GM12878 (cell line): ENCODE data around the gene TLE2. TPM values are rescaled to one million over a fixed set of nuclear protein-coding genes. Genes with fewer than 3 reads are reported as not detected.
A peak's percentile ranks its signal among the peaks of the same experiment; 100 is the strongest.

Source experiments
- ATAC-seq: fragments of 200-7000 bp; cut with Tn5 transposase; 3 replicates; pipeline ENCODE4 v1.9.1; 2020; ENCODE audit warnings: mild to moderate bottlenecking, moderate library complexity
- BruUV-seq: library from RNA; stranded (reverse); fragments of 400-500 nt; replicated peaks from 2 replicates; lab custom pipeline; 2021; lab: Mats Ljungman, UMichigan
- CTCF ChIA-PET: fragments of 300-600 bp; sonication (Branson Sonifier 250); formaldehyde crosslinking; extraction: SDS; loops from one replicate; lab custom pipeline; 2021; ENCODE audit warnings: inconsistent platforms; lab: Yijun Ruan, JAX
- POLR2A ChIA-PET: fragments of 350-600 bp; formaldehyde crosslinking; extraction: SDS; loops from one replicate; lab custom pipeline; 2021; ENCODE audit warnings: inconsistent platforms; lab: Charles Lee
- RAD21 ChIA-PET: fragments of 300-600 bp; sonication (Branson Sonifier 250); formaldehyde crosslinking; loops from one replicate; lab custom pipeline; 2023; ENCODE audit warnings: antibody characterized with exemption; ENCODE audit not compliant: unreplicated experiment; lab: Charles Lee
- SMC1A ChIA-PET: fragments of 300-600 bp; sonication (Branson Sonifier 250); formaldehyde crosslinking; loops from one replicate; lab custom pipeline; 2023; ENCODE audit not compliant: unreplicated experiment, uncharacterized antibody; lab: Charles Lee
- DNase-seq: peaks from one replicate; pipeline ENCODE4 v3.0.0-alpha.2; 2011; ENCODE audit warnings: low read depth, low spot score
- FAIRE-seq: peaks from 3 replicates; lab custom pipeline; 2011; peaks lifted over from hg19 to GRCh38; lab: Jason Lieb, UNC
- H2AFZ ChIP-seq: 2 replicates; pipeline ENCODE4 v1.6.0; 2011; ENCODE audit warnings: low read depth, low read length, control low read depth; ENCODE audit not compliant: control insufficient read depth
- H3K27ac ChIP-seq: 2 replicates; pipeline ENCODE4 v1.5.1; 2011; ENCODE audit warnings: control low read depth; ENCODE audit not compliant: control insufficient read depth, insufficient read depth
- H3K27me3 ChIP-seq, 2 experiments: replicated peaks in 1 of 2; 2 replicates each; pipeline versions ENCODE4 v1.6.0 to v1.6.1; 2011; ENCODE audit warnings: low read length in 1 of 2; ENCODE audit not compliant: control insufficient read depth in 2 of 2, insufficient read depth in 2 of 2
- H3K36me3 ChIP-seq, 2 experiments: 2 replicates each; pipeline ENCODE4 v1.5.1; 2011; ENCODE audit warnings: low read length in 1 of 2; ENCODE audit not compliant: control insufficient read depth in 2 of 2, insufficient read depth in 2 of 2
- H3K4me1 ChIP-seq: 2 replicates; pipeline ENCODE4 v1.6.1; 2011; ENCODE audit warnings: mild to moderate bottlenecking, low read length, moderate library complexity, mixed read lengths; ENCODE audit not compliant: control insufficient read depth, insufficient read depth
- H3K4me2 ChIP-seq: 2 replicates; pipeline ENCODE4 v1.6.0; 2011; ENCODE audit warnings: control low read depth; ENCODE audit not compliant: control insufficient read depth, insufficient read depth
- H3K4me3 ChIP-seq: fragments of 200-600 bp; sonication (generic); 2 replicates; pipeline ENCODE4 v1.5.1; 2016
- H3K79me2 ChIP-seq: 2 replicates; pipeline ENCODE4 v1.6.0; 2011; ENCODE audit warnings: low read length; ENCODE audit not compliant: control insufficient read depth, insufficient read depth
- H3K9ac ChIP-seq: 2 replicates; pipeline ENCODE4 v1.8.0; 2011; ENCODE audit warnings: low read length, control low read depth, mixed read lengths; ENCODE audit not compliant: control insufficient read depth, insufficient read depth
- H3K9me3 ChIP-seq: replicated peaks from 3 replicates; pipeline ENCODE4 v1.5.1; 2011; ENCODE audit warnings: mild to moderate bottlenecking, low read length; ENCODE audit not compliant: control insufficient read depth, insufficient read depth
- H4K20me1 ChIP-seq: 2 replicates; pipeline ENCODE4 v1.6.0; 2011; ENCODE audit not compliant: control insufficient read depth, insufficient read depth
- EZH2 ChIP-seq: IDR thresholded peaks from 2 replicates; pipeline ENCODE4 v1.6.1; 2012; ENCODE audit warnings: low read depth, mild to moderate bottlenecking, control low read depth, inconsistent platforms, low read length, borderline replicate concordance; ENCODE audit not compliant: control insufficient read depth
- HDAC6 ChIP-seq: fragments of 200-600 bp; sonication (generic); IDR thresholded peaks from one replicate; pipeline ENCODE4 v1.8.0; 2017; ENCODE audit warnings: antibody characterized with exemption; ENCODE audit not compliant: unreplicated experiment
- NFXL1 ChIP-seq: fragments of 450-650 bp; IDR thresholded peaks from 2 replicates; pipeline ENCODE4 v1.6.1; 2017; ENCODE audit warnings: antibody characterized with exemption, mild to moderate bottlenecking, borderline replicate concordance
- RFX5 ChIP-seq: IDR thresholded peaks from 2 replicates; pipeline ENCODE4 v1.6.1; 2011; ENCODE audit warnings: low read depth, low read length, improper control_type of control experiment
- SIN3A ChIP-seq: IDR thresholded peaks from 2 replicates; pipeline ENCODE4 v1.6.1; 2012; ENCODE audit warnings: low read depth, low read length, improper control_type of control experiment
- SKIL ChIP-seq: fragments of 450-650 bp; IDR thresholded peaks from 2 replicates; pipeline ENCODE4 v1.6.1; 2017; ENCODE audit warnings: mild to moderate bottlenecking, low read depth, inconsistent platforms; ENCODE audit not compliant: poor library complexity, severe bottlenecking
- SRF ChIP-seq, 2 experiments: IDR thresholded peaks; 2 replicates each; pipeline ENCODE4 v1.6.1; 2011; ENCODE audit warnings: low read depth in 2 of 2, low read length in 2 of 2, mild to moderate bottlenecking in 1 of 2, moderate library complexity in 1 of 2
- STAT1 ChIP-seq: fragments of 450-650 bp; conservative IDR thresholded peaks from 2 replicates; pipeline ENCODE4 v1.6.1; 2014; ENCODE audit warnings: antibody characterized with exemption, mild to moderate bottlenecking
- SUZ12 ChIP-seq: fragments of 200-600 bp; sonication (generic); IDR thresholded peaks from one replicate; pipeline ENCODE4 v1.6.1; 2018; ENCODE audit warnings: antibody characterized with exemption, mild to moderate bottlenecking; ENCODE audit not compliant: unreplicated experiment
- TCF12 ChIP-seq: IDR thresholded peaks from 2 replicates; pipeline ENCODE4 v1.6.1; 2011; ENCODE audit warnings: low read depth, mild to moderate bottlenecking, low read length
- TCF3 ChIP-seq: IDR thresholded peaks from 2 replicates; pipeline ENCODE4 v1.6.1; 2012; ENCODE audit warnings: low read depth, mild to moderate bottlenecking, low read length, borderline replicate concordance; ENCODE audit not compliant: insufficient read depth
- ZBTB4 ChIP-seq: fragments of 450-650 bp; formaldehyde crosslinking; IDR thresholded peaks from 2 replicates; pipeline ENCODE4 v1.4.0; 2022; ENCODE audit warnings: mild to moderate bottlenecking, moderate library complexity
- WGBS: methylation state at CpG from one replicate; pipeline ENCODE4 v1.1.6; 2016; ENCODE audit warnings: low lambda C conversion rate; ENCODE audit not compliant: insufficient replicate concordance, insufficient coverage; ENCODE audit errors: missing lambda C conversion rate; 5-methylcytosine and 5-hydroxymethylcytosine counted together
- in situ Hi-C: fragments of 300-500 bp; cut with MboI; formaldehyde crosslinking; loops from 9 replicates; pipeline ENCODE4 v1.14.3; 2018; ENCODE audit warnings: mixed read lengths
- intact Hi-C: fragments of 100-400 bp; cut with micrococcal nuclease; formaldehyde crosslinking; loops from one replicate; pipeline ENCODE4 v1.14.2; 2022; ENCODE audit not compliant: unreplicated experiment
- polyA plus RNA-seq, 11 experiments: library from polyadenylated mRNA; depleted of rRNA in 4 of 11; unstranded in 6 of 11; stranded (reverse) in 5 of 11; fragments of >200 nt; fragmentation: Nextera tagmentation in 4 of 11; fragmentation: Illumina TruSeq in 1 of 11; extraction: Ambion mirVana in 4 of 11; extraction: Trizol in 1 of 11; gene quantifications; 1 replicate in 1 of 11; 2 replicates in 10 of 11; pipeline versions ENCODE4 v1.2.1 to v1.2.3, GENCODE V29; 2011 to 2016; ENCODE audit warnings: inconsistent platforms in 2 of 11, missing spikeins in 2 of 11, low read depth in 1 of 11
- total RNA-seq, 4 experiments: library from RNA; depleted of rRNA in 3 of 4; stranded (reverse); fragments of >200 nt in 3 of 4; fragmentation: Illumina TruSeq in 1 of 4; extraction: Trizol in 1 of 4; gene quantifications; 2 replicates each; pipeline versions ENCODE4 v1.2.1 to v1.2.3, GENCODE V29; 2013 to 2021

Gene TLE2
- total and polyA plus RNA-seq, 10 of the 15 experiments (the other 5 are each of a cell fraction or from before 2014, with no cell fraction given) = 0.05 to 0.21 (median 0.11) TPM; not detected in 5

- ChIA-PET RAD21 (interaction anchor here (1.0 to 1.2 kb wide), 3 partner anchors 10 to 394 kb away, joined by 3 to 4 read pairs (median 3); no protein-coding TSS in a partner anchor), SMC1A (interaction anchor here (0.8 kb wide), 1 partner anchor 17 kb away, joined by 4 read pairs; no protein-coding TSS in a partner anchor), POLR2A (no interaction called here), CTCF (interaction anchor here (1.2 to 1.4 kb wide), 3 partner anchors 85 to 394 kb away, joined by 3 to 4 read pairs (median 3); no protein-coding TSS in a partner anchor)
- no peak overlapping the region for H3K27ac ChIP-seq
- intact Hi-C loops = no loop called here
- no peaks in the 10 kb centered on the region for H3K36me3 ChIP-seq
- DNase-seq (no peak), FAIRE-seq (no peak), ATAC-seq (no peak)
- H3K27me3 ChIP-seq = no peaks in the 10 kb centered on the region
- H3K4me1 ChIP-seq = 0 out of 2 replicates have a peak, but pooled peaks cover 4% of the 10 kb centered on the region
- no peaks in the 10 kb centered on the region for H4K20me1 ChIP-seq
- TF ChIP-seq TCF12 (no peak), SIN3A (no peak), HDAC6 (no peak), SRF (IDR thresholded peaks at IDR 0.05; ENCODE audit: low read depth in 2 of 2, low read length in 2 of 2) (no peak), RFX5 (no peak), NFXL1 (no peak), TCF3 (no peak), EZH2 (no peak), SUZ12 (no peak), ZBTB4 (CRISPR knock-in tag) (no peak), STAT1 (no peak), SKIL (no peak)
- 18% methylated on average over 17 of the region's 40 CpGs for WGBS
- no peaks in the 10 kb centered on the region for H3K79me2 ChIP-seq
- BruUV-seq = no TSS peak
- no peak overlapping the region for H3K9ac ChIP-seq
- no peaks in the 10 kb centered on the region for H3K9me3 ChIP-seq
- in situ Hi-C loops = no loop called here
- no peak overlapping the region for H3K4me3 ChIP-seq
- 0 out of 2 replicates have a peak overlapping the region, but pooled peaks have one; percentile 17 for H3K4me2 ChIP-seq
- H2AFZ ChIP-seq = peak overlapping the region; percentile 23; the same call in 1 of the 2 replicates
Observed at GRCh38 chr19:3041761-3042620, 12.9 kb upstream of the TLE2 start.
